IPS-20b (cell line): Measurements from ENCODE around the gene NLRP3.

Experiments
- H3K27ac ChIP-seq: one replicate; pipeline ENCODE4 v1.5.1; 2013; ENCODE audit warnings: low read length
- H3K27me3 ChIP-seq: 2 replicates; pipeline ENCODE4 v1.6.1; 2013; ENCODE audit warnings: mild to moderate bottlenecking, low read length, inconsistent platforms; ENCODE audit not compliant: insufficient read depth
- H3K36me3 ChIP-seq: 2 replicates; pipeline ENCODE4 v1.6.1; 2013; ENCODE audit warnings: low read depth, mild to moderate bottlenecking, inconsistent platforms, low read length, moderate library complexity; ENCODE audit not compliant: insufficient read depth
- H3K4me1 ChIP-seq: 2 replicates; pipeline ENCODE4 v1.6.1; 2013; ENCODE audit warnings: mild to moderate bottlenecking, control low read depth, inconsistent platforms, low read length, moderate library complexity; ENCODE audit not compliant: insufficient read depth
- H3K4me3 ChIP-seq: 2 replicates; pipeline ENCODE4 v1.5.1; 2013; ENCODE audit warnings: mild to moderate bottlenecking, low read length, inconsistent platforms
- H3K9ac ChIP-seq: 2 replicates; pipeline ENCODE4 v1.6.1; 2013; ENCODE audit warnings: low read depth, mild to moderate bottlenecking, inconsistent platforms, low read length, moderate library complexity
- H3K9me3 ChIP-seq: 2 replicates; pipeline ENCODE4 v1.6.1; 2013; ENCODE audit warnings: mild to moderate bottlenecking, low read depth, low read length, inconsistent platforms; ENCODE audit not compliant: insufficient read depth

NLRP3 gene

DNA sequence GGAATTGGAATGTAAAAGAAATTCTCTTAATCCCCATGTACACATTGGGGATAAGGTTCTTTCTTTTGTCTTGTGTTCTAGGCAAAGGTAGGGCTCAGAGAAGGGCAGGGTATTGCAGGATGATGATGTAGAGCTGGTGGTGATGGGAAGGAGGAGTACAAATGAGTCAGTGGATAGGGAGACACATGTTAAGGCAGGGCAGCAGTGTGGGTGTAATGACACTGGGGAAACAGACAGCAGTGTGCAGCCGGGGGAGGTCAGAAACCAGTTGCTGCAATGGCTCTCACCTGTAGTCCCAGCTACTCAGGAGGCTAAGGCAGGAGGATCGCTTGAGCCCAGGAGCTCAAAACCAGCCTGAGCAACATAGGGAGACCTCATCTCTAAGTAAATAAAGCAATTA is 5.1 kb downstream of the NLRP3 start:
- H3K9ac ChIP-seq, result no peak overlapping the region

DNA sequence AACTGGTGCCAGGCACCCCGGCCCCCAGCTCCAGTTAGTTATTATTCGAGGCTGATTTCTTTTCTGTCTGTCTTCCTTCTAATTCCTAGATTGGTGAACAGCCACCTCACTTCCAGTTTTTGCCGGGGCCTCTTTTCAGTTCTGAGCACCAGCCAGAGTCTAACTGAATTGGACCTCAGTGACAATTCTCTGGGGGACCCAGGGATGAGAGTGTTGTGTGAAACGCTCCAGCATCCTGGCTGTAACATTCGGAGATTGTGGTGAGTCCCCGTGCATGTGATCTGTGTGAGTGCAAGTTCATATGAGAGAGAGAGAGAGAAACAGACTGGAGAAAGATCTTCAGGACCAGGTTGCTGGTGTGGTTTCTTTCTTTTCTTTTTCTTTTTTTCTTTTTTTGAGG is 13.5 kb downstream of the NLRP3 start:
- Histone ChIP-seq H3K36me3 (no peaks in the 10 kb centered on the region), H3K9me3 (no peaks in the 10 kb centered on the region), H3K9ac (no peak overlapping the region), H3K4me3 (no peak overlapping the region), H3K27me3 (no peaks in the 10 kb centered on the region; the same call in 1 of the 2 replicates), H3K4me1 (no peaks in the 10 kb centered on the region), H3K27ac (no peak overlapping the region)

More for the DNA sequence above, 5.1 kb downstream of the NLRP3 start:
- Histone ChIP-seq H3K4me1 (no peaks in the 10 kb centered on the region), H3K9me3 (no peaks in the 10 kb centered on the region), H3K36me3 (no peaks in the 10 kb centered on the region), H3K4me3 (no peak overlapping the region), H3K27ac (no peak overlapping the region), H3K27me3 (no peaks in the 10 kb centered on the region; the same call in 1 of the 2 replicates)

DNA sequence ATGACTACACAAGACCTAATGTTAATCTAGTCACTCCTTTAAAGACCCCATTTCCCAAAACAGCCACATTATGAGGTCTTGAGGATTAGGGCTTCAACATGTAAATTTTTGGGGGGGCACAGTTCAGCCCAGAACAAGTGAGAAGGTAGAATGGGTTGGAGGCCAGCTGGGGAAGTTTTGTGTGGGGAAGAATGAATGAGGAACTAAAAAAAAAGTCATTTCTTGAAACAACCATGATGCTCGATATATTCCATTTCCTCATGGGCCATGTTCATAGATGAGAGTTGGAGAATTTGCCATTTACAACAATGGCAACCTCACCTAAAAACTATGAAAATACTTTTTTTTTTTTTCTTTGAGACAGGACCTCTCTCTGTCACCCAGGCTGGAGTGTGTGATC is 14.5 kb downstream of the NLRP3 start:
- Histone ChIP-seq H3K9ac (no peak overlapping the region), H3K27me3 (no peaks in the 10 kb centered on the region), H3K4me1 (no peaks in the 10 kb centered on the region), H3K27ac (no peak overlapping the region), H3K4me3 (no peak overlapping the region), H3K9me3 (no peaks in the 10 kb centered on the region), H3K36me3 (no peaks in the 10 kb centered on the region)

DNA sequence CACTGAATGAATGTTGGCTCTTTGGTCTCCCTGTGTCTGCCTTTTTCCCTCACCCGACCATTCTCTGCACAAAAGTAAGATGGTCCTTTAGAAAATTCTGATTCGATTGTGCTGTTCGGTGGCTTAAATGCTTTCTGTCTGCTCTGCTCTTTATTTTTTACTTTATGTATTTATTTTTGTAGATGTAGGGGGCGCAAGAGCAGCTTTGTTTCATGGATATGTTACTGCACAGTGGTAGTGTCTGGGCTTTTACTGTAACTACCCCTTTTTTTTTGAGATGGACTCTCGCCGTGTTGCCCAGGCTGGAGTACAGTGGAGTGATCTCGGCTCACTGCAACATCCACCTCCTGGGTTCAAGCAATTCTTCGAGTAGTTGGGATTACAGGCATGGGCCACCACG is 15.7 kb downstream of the NLRP3 start:
- H3K27ac ChIP-seq, result no peak overlapping the region
- H3K27me3 ChIP-seq, result no peaks in the 10 kb centered on the region
- no peak overlapping the region for H3K9ac ChIP-seq
- H3K4me3 ChIP-seq, result no peak overlapping the region
- no peaks in the 10 kb centered on the region for H3K36me3 ChIP-seq
- H3K4me1 ChIP-seq, result no peaks in the 10 kb centered on the region
- no peaks in the 10 kb centered on the region for H3K9me3 ChIP-seq

DNA sequence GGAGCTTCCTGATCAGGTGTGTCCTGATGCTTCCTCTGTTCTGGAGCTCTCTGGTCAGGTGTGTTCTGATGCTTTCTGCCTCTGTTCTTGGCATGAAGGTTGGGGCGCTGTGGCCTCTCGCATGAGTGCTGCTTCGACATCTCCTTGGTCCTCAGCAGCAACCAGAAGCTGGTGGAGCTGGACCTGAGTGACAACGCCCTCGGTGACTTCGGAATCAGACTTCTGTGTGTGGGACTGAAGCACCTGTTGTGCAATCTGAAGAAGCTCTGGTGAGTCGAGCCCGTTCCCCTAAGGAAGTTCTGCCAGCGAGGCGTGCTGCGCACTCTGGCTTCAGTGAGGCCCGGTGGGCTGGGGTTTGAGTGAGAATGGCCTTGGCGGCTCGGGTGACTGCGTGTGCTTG is 18.0 kb downstream of the NLRP3 start:
- no peak overlapping the region for H3K9ac ChIP-seq
- no peaks in the 10 kb centered on the region for H3K36me3 ChIP-seq
- no peak overlapping the region for H3K4me3 ChIP-seq
- no peak overlapping the region for H3K27ac ChIP-seq
- H3K9me3 ChIP-seq, result no peaks in the 10 kb centered on the region
- H3K4me1 ChIP-seq, result no peaks in the 10 kb centered on the region
- H3K27me3 ChIP-seq, result no peaks in the 10 kb centered on the region

DNA sequence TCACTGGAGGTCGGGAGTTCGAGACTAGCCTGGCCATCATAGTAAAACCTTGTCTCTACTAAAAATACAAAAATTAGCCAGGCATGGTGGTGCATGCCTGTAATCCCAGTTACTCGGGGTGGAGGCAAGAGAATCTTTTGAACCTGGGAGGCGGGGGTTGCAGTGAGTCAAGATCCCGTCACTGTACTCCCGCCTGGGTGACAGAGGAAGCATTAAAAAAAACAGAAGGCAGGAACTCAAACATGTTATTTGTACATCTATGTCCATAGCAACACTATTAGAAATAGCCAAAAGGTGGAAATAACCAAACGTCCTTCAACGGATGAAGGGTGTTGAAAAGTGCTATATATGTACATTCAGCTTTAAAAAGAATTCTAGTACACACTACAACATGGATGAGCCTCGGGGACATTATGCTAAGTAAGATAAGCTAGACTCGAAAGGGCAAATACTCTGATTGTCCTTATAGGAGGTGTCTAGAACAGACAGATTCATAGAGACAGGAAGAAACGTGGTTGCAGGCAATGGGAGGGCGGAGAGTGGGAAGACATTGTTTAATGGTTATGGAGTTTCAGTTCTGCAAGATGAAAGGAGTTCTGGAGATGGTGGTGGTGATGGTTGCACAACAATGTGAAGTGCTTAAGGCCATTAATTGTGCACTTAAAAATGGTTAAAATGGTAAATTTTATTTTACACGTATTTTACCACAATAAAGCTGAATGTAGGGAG is 19.2 kb downstream of the NLRP3 start:
- Histone ChIP-seq H3K4me1 (no peaks in the 10 kb centered on the region), H3K36me3 (no peaks in the 10 kb centered on the region), H3K27ac (no peak overlapping the region), H3K9ac (no peak overlapping the region), H3K4me3 (no peak overlapping the region), H3K9me3 (no peaks in the 10 kb centered on the region), H3K27me3 (no peaks in the 10 kb centered on the region)

DNA sequence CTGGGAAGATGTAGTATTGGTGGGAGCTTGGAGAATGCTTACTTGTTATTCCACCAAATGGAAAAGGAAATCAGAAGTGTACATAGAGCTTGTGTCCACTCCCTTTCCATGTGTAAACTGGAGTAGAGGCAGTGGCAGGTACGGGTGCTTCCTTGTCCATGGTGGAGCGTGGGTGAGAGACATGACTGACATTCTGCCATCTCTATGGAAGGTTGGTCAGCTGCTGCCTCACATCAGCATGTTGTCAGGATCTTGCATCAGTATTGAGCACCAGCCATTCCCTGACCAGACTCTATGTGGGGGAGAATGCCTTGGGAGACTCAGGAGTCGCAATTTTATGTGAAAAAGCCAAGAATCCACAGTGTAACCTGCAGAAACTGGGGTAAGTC is 19.8 kb downstream of the NLRP3 start:
- Histone ChIP-seq H3K36me3 (no peaks in the 10 kb centered on the region), H3K27ac (no peak overlapping the region)

DNA sequence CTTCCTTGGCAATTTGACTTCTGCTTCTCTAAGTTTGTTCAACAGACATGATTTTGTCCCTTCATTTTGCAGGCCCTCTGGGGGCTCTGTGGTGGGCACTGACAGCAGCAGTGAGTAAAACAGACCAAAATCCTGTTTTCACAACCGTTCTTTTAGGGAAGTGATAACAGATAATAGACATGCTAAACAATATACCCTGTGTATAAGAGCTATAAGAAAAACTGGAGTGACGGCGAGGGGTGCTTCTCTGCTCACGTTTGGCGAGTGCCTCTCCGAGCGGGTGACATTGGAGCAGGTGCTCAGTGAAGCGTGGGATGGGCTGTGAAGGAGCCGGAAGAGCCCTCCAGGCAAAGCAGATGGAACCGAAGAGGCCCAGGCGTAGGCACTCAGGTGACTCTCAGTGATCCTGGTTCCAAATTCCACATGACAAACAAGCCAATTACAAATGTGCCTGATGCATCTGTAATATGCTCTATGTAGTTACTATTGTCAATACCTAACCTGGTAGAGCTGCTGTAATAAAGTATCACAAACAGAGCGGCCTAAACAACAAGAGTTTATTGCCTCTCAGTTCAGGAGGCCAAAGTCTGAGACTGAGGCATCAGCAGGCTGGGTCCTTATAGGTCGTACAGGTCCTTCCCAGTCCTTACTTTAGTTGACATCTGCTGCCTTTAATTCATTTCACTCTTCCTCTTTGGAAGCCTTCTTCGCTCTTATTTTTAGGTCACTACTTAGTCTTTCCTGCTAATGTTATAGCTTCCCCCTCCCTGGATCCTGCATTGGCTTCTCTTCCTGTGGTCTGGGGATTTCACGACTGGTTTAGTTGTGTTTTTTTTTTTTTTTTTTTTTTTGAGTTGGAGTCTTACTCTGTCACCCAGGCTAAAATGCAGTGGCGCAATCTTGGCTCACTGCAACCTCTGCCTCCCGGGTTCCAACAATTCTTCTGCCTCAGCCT is 21.9 kb downstream of the NLRP3 start:
- Histone ChIP-seq H3K27me3 (no peaks in the 10 kb centered on the region), H3K9ac (no peak overlapping the region), H3K4me1 (no peaks in the 10 kb centered on the region; the same call in 1 of the 2 replicates), H3K27ac (no peak overlapping the region), H3K36me3 (no peaks in the 10 kb centered on the region), H3K4me3 (no peak overlapping the region), H3K9me3 (no peaks in the 10 kb centered on the region)

More for the DNA sequence above, 19.8 kb downstream of the NLRP3 start:
- Histone ChIP-seq H3K27me3 (no peaks in the 10 kb centered on the region), H3K4me3 (no peak overlapping the region), H3K9ac (no peak overlapping the region), H3K4me1 (no peaks in the 10 kb centered on the region), H3K9me3 (no peaks in the 10 kb centered on the region)

DNA sequence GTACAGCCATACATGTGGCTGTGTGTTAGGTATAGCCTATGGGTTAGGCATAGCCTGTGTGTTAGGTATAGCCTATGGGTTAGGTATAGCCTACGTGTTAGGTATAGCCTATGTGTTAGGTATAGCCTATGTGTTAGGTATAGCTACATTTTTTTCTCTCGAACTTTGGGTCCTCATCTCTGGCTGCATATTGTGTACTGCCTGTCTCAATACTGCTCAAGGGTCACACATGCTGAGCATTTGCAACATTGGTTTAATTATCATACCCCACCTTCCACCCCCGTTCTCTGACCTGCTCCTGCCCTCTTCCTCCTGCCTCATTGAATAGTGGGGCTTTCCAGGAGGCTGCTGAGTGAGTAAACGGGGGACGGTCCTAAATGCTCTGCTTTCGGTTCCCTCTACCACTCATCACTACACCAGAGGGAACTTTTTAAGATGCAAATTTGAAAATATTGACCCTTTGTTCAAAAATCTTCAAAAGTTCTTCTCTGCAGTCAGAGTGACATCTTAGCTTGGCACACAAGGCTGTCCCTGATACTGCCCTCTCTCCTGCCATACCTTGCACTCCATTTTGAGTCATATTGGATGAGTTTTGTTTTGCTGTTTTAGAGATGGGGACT is 24.1 kb downstream of the NLRP3 start:
- no peak overlapping the region for H3K9ac ChIP-seq
- no peaks in the 10 kb centered on the region for H3K36me3 ChIP-seq
- no peaks in the 10 kb centered on the region; the same call in 1 of the 2 replicates for H3K4me1 ChIP-seq
- H3K27ac ChIP-seq, result no peak overlapping the region
- H3K27me3 ChIP-seq, result no peaks in the 10 kb centered on the region
- H3K4me3 ChIP-seq, result no peak overlapping the region
- H3K9me3 ChIP-seq, result no peaks in the 10 kb centered on the region

DNA sequence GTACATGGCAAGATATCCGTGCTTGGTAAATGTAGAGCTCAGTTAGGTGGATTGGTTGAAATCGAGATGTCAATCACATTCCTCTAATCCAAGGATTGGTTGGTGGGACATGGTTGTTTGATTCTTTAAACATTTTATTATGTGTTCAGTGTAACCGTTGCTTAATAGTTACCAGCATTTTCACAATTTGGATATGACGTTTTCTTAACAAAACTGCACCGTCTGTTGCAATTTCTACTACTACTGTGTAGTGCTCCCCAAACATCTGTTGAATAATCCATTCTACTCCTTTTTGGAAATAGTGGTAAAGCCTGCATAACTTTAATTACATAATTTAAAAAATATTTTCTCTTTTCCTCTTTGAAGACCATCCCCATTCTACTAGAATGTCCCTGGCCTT is 25.6 kb downstream of the NLRP3 start:
- H3K27me3 ChIP-seq, result no peaks in the 10 kb centered on the region

DNA sequence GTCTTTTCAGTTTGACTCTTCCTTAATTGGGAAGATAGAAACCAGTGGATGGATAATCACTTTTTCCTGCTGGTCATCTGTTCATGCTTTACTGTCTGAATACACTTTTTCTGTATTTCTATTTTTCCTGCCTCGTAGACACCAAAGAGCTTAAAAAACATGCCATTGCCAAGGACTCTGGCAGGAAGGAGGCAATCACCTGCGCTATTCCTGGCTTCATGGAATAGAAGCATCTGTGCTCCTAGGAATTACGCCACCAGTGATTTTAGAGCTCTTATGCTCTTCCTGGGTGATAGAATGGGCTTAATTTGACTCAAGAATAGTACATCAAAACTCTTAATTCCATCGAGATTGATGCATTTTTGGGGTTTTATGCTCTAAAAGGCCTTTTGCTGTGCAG is 26.2 kb downstream of the NLRP3 start:
- Histone ChIP-seq H3K27ac (no peak overlapping the region), H3K27me3 (no peaks in the 10 kb centered on the region), H3K9me3 (no peaks in the 10 kb centered on the region), H3K4me1 (no peaks in the 10 kb centered on the region; the same call in 1 of the 2 replicates), H3K36me3 (no peaks in the 10 kb centered on the region), H3K9ac (no peak overlapping the region), H3K4me3 (0 out of 2 replicates have a peak overlapping the region, but pooled peaks have one; percentile 23)

More for the DNA sequence above, 25.6 kb downstream of the NLRP3 start:
- Histone ChIP-seq H3K36me3 (no peaks in the 10 kb centered on the region), H3K9ac (no peak overlapping the region), H3K4me3 (no peak overlapping the region), H3K4me1 (no peaks in the 10 kb centered on the region; the same call in 1 of the 2 replicates), H3K9me3 (no peaks in the 10 kb centered on the region), H3K27ac (no peak overlapping the region)
